Sigmoid colon (tissue), 4 donors: Measurements from ENCODE around the gene ZG16.
A peak's percentile ranks its signal among the peaks of the same experiment; 100 is the strongest.

Experiments
- POLR2AphosphoS5 ChIP-seq, 4 donors: sonication (generic); formaldehyde crosslinking; IDR thresholded peaks; one replicate each; pipeline ENCODE4 v1.6.1; 2017; ENCODE audit warnings: antibody characterized with exemption in 4 of 4
- TF ChIP-seq, protein P1 (sequence below), 4 experiments: fragments of 450-650 bp in 3 of 4; fragments of 200-600 bp in 1 of 4; IDR thresholded peaks; one replicate each; pipeline ENCODE4 v1.5.1; 2016 to 2019; ENCODE audit warnings: antibody characterized with exemption in 4 of 4, mild to moderate bottlenecking in 3 of 4, moderate library complexity in 2 of 4

DNA sequence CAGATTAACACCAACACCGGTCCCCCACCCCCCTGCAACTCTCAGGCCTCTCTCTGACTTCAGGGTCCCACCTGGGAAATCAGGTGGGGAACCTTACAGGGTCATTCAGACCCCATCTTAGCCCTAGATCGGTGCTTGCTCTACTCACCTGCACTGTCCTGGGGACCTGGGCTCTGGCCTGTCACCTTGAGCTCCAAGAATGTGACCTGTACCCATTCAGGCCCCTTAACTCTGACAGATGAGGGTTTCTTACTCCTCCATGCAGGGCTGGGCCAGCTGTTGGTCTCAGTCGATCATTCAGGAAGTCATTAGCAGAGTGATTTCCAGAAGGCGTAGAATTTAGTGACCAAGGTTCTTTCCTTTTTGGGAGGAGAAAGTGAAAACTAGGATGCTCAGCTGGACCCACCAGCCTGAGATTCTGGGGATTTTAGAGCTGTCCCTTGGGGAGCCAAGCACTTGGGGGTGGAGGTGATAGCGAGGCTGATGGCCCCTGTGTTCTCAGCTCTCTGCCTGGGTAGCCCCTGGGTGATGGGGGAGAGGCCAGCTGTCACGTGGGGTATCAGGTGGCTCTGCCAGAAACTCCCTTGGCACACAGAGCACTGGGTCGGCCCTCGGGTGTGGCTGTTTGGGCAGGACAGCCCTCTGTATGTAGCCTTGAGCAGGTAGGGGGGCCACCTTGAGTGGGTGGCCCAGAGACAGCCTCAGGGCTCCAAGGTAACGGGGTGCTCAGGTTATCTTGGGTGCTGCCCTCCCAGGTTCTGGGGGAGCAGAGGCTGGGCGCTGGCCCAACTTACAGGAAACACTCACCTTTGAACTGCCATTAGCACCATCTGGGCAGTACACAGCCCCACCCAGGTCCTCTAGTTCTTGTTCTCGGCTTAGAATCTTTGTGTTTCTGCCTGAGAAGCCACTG is 42.9 kb downstream of the ZG16 start:
- TF ChIP-seq, protein P1, sequence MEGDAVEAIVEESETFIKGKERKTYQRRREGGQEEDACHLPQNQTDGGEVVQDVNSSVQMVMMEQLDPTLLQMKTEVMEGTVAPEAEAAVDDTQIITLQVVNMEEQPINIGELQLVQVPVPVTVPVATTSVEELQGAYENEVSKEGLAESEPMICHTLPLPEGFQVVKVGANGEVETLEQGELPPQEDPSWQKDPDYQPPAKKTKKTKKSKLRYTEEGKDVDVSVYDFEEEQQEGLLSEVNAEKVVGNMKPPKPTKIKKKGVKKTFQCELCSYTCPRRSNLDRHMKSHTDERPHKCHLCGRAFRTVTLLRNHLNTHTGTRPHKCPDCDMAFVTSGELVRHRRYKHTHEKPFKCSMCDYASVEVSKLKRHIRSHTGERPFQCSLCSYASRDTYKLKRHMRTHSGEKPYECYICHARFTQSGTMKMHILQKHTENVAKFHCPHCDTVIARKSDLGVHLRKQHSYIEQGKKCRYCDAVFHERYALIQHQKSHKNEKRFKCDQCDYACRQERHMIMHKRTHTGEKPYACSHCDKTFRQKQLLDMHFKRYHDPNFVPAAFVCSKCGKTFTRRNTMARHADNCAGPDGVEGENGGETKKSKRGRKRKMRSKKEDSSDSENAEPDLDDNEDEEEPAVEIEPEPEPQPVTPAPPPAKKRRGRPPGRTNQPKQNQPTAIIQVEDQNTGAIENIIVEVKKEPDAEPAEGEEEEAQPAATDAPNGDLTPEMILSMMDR (IDR thresholded peaks at IDR 0.05): no peak
- peak in 2 of 4 donors; percentile 16 to 32 for TF ChIP-seq POLR2AphosphoS5 (IDR thresholded peaks at IDR 0.05)
